Transverse colon (tissue), 4 donors: ENCODE data around the gene PRPF40A. TPM values are rescaled to one million over a fixed set of nuclear protein-coding genes. Genes with fewer than 3 reads are reported as not detected.

Experiments
- DNase-seq: peaks from one replicate; pipeline ENCODE4 v3.0.0-alpha.2; 2019
- H3K27ac ChIP-seq, 4 donors: fragments of 200-600 bp; sonication (generic); 2 replicates each; pipeline ENCODE4 v1.5.1; 2016 to 2018; ENCODE audit warnings: inconsistent platforms in 4 of 4
- H3K27me3 ChIP-seq: fragments of 200-600 bp; sonication (generic); 2 replicates; pipeline ENCODE4 v1.5.1; 2017; ENCODE audit warnings: inconsistent platforms
- H3K36me3 ChIP-seq, 4 donors: fragments of 200-600 bp; sonication (generic); 2 replicates each; pipeline ENCODE4 v1.5.1; 2017 to 2019; ENCODE audit warnings: inconsistent platforms in 4 of 4
- H3K4me1 ChIP-seq, 4 donors: fragments of 200-600 bp; sonication (generic); 2 replicates each; pipeline ENCODE4 v1.5.1; 2017 to 2020; ENCODE audit warnings: inconsistent platforms in 4 of 4
- H3K4me3 ChIP-seq, 4 donors: fragments of 200-600 bp; sonication (generic); 1 replicate in 1 of 4; 2 replicates in 3 of 4; pipeline versions ENCODE4 v1.5.1 to v1.6.1; 2017 to 2019; ENCODE audit warnings: inconsistent platforms in 4 of 4
- H3K9me3 ChIP-seq, 2 donors: fragments of 200-600 bp; sonication (generic); 2 replicates each; pipeline ENCODE4 v1.5.1; 2017 to 2019; ENCODE audit warnings: inconsistent platforms in 2 of 2
- EP300 ChIP-seq: sonication (generic); formaldehyde crosslinking; IDR thresholded peaks from one replicate; pipeline ENCODE4 v1.6.1; 2017; ENCODE audit warnings: antibody characterized with exemption, low read depth
- POLR2A ChIP-seq: fragments of 450-650 bp; IDR thresholded peaks from one replicate; pipeline ENCODE4 v1.6.1; 2016; ENCODE audit warnings: antibody characterized with exemption, mild to moderate bottlenecking, moderate library complexity
- POLR2AphosphoS5 ChIP-seq, 3 donors: sonication (generic); formaldehyde crosslinking; IDR thresholded peaks; one replicate each; pipeline ENCODE4 v1.6.1; 2016; ENCODE audit warnings: antibody characterized with exemption in 3 of 3
- WGBS, 2 donors: methylation state at CpG; one replicate each; pipeline ENCODE4 v1.1.5; 2018; ENCODE audit warnings: low coverage in 1 of 2; 5-methylcytosine and 5-hydroxymethylcytosine counted together
- in situ Hi-C, 4 donors: fragments of 200-750 bp; cut with MboI; loops; one replicate each; pipeline versions ENCODE4 v1.15.0 to v1.15.1; 2017; ENCODE audit warnings: low sequenced_read_pairs in 3 of 4, low pct_ligation_motif_present in 1 of 4, low pct_unique_long_range_greater_than_20kb in 1 of 4
- intact Hi-C: fragments of 100-400 bp; cut with DNase I; formaldehyde crosslinking; loops from one replicate; pipeline ENCODE4 v1.15.1; 2023; ENCODE audit warnings: low total_unique reads
- total RNA-seq, 4 donors: library from RNA; depleted of rRNA; stranded (reverse); fragments of >200 nt; gene quantifications; one replicate each; pipeline ENCODE4 v1.1.0, GENCODE V29; 2016
- TF ChIP-seq, protein P1 (sequence below), 5 experiments: fragments of 200-600 bp in 3 of 5; fragments of 450-650 bp in 2 of 5; sonication (generic) in 3 of 5; IDR thresholded peaks; 1 replicate in 2 of 5; 2 replicates in 3 of 5; pipeline ENCODE4 v1.5.1; 2016 to 2017; ENCODE audit warnings: antibody characterized with exemption in 5 of 5, inconsistent platforms in 3 of 5, mild to moderate bottlenecking in 2 of 5, moderate library complexity in 1 of 5

PRPF40A gene
- total RNA-seq, 4 donors from 2014 or later: 21.7 to 124 (median 104) TPM

DNA sequence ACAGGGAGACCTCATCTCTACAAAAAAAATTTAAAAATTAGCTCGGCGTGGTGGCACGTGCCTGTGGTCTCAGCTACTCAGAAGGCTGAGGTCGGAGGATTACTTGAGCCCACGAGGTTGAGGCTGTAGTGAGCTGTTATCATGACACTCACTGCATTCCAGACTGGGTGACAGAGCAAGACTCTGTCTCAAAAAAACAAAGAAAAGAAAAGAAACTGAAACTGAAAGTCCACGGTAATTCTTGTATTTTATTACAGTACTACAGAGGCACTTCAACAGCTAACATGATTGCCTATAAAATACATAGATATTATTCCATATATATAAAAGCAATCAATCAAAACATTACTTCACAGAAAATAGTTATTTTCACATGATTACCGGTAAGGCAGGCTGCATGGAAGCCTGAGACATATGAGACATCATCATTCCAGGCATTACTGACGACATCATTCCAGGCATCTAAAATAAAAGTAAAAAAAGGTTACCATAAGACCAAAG is 23.1 kb downstream of the PRPF40A start:
- TF ChIP-seq POLR2AphosphoS5 (IDR thresholded peaks at IDR 0.05): no peak
- TF ChIP-seq, protein P1, sequence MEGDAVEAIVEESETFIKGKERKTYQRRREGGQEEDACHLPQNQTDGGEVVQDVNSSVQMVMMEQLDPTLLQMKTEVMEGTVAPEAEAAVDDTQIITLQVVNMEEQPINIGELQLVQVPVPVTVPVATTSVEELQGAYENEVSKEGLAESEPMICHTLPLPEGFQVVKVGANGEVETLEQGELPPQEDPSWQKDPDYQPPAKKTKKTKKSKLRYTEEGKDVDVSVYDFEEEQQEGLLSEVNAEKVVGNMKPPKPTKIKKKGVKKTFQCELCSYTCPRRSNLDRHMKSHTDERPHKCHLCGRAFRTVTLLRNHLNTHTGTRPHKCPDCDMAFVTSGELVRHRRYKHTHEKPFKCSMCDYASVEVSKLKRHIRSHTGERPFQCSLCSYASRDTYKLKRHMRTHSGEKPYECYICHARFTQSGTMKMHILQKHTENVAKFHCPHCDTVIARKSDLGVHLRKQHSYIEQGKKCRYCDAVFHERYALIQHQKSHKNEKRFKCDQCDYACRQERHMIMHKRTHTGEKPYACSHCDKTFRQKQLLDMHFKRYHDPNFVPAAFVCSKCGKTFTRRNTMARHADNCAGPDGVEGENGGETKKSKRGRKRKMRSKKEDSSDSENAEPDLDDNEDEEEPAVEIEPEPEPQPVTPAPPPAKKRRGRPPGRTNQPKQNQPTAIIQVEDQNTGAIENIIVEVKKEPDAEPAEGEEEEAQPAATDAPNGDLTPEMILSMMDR (IDR thresholded peaks at IDR 0.05): no peak
- TF ChIP-seq POLR2A: no peak
- no peak for TF ChIP-seq EP300
- in situ Hi-C loops (loop anchor here in 1 of 4 donors (25.0 kb wide), 1 partner anchor 1232 kb away; no protein-coding TSS in a partner anchor), intact Hi-C loops (no loop called here)
- Histone ChIP-seq H3K27ac (peak overlapping the region; percentile 11 to 56 (median 29)), H3K4me3 (peak overlapping the region in 3 of 4 donors; percentile 10 to 15 (median 14)), H3K4me1 (peaks cover 0 to 17% (median 10%) of the 10 kb centered on the region in 4 donors), H3K36me3 (peaks cover 0 to 10% (median 3%) of the 10 kb centered on the region in 4 donors), H3K27me3 (no peaks in the 10 kb centered on the region), H3K9me3 (no peaks in the 10 kb centered on the region)
- 22 to 28% methylated on average over 5 to 8 of the region's 8 CpGs for WGBS, 2 donors
- no peak for DNase-seq

DNA sequence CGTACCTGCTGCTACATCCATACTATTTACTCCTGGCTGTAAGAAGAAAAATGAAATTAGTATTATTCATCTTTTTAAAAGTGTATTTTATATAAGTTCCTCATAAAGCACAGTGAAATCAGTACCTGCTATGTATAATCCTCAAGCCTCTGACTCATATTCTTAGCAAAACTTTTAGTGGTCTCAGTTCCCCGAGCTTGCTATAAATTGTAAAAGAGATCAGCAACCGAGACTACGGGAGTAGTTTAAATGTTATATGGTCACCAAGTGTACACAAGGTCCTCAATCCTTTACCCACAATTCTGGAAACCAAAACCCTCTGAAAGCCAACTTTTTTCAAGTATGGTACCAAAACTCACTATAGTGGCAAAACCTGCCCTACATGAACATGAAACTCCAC is 24.2 kb downstream of the PRPF40A start:
- no peaks in the 10 kb centered on the region for H3K9me3 ChIP-seq
- 72 to 83% methylated on average over 4 of the region's 4 CpGs for WGBS, 2 donors
- H3K36me3 ChIP-seq: peaks cover 0 to 10% (median 3%) of the 10 kb centered on the region in 4 donors
- peaks cover 0 to 17% (median 10%) of the 10 kb centered on the region in 4 donors for H3K4me1 ChIP-seq
- H3K27ac ChIP-seq: no peak overlapping the region
- intact Hi-C loops (no loop called here), in situ Hi-C loops (loop anchor here in 1 of 4 donors (25.0 kb wide), 1 partner anchor 1231 kb away; no protein-coding TSS in a partner anchor)
- TF ChIP-seq EP300: no peak
- no peak for TF ChIP-seq POLR2A
- TF ChIP-seq, protein P1 (IDR thresholded peaks at IDR 0.05): no peak
- no peak for TF ChIP-seq POLR2AphosphoS5 (IDR thresholded peaks at IDR 0.05)
- DNase-seq: no peak
- no peaks in the 10 kb centered on the region for H3K27me3 ChIP-seq
- no peak overlapping the region for H3K4me3 ChIP-seq

DNA sequence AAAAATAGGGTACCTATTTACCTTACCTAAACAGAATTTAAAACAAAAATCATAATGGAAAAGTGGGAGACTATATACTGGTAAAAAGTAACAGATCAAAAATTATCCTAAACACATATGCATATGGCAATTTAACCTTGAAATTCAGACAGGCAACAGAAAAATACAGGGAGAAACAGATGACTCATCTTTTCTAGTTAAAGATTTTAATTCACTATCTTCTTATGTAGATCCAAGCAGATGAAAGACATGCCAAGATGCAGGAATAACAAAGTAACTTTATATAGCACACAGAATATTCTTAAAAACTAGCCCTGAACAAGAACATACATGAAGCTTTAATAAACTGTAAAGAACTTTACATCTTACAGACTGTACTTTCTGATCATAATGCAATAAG is 30.9 kb downstream of the PRPF40A start:
- Histone ChIP-seq H3K27me3 (no peaks in the 10 kb centered on the region), H3K9me3 (no peaks in the 10 kb centered on the region), H3K4me3 (no peak overlapping the region), H3K27ac (no peak overlapping the region), H3K4me1 (no peaks in the 10 kb centered on the region), H3K36me3 (peaks cover 0 to 5% (median 0%) of the 10 kb centered on the region in 4 donors)
- intact Hi-C loops (no loop called here), in situ Hi-C loops (loop anchor here in 1 of 4 donors (25.0 kb wide), 1 partner anchor 1224 kb away; no protein-coding TSS in a partner anchor)
- TF ChIP-seq EP300 (no peak), POLR2A (no peak)
- TF ChIP-seq, protein P1 (IDR thresholded peaks at IDR 0.05): no peak
- no peak for DNase-seq

DNA sequence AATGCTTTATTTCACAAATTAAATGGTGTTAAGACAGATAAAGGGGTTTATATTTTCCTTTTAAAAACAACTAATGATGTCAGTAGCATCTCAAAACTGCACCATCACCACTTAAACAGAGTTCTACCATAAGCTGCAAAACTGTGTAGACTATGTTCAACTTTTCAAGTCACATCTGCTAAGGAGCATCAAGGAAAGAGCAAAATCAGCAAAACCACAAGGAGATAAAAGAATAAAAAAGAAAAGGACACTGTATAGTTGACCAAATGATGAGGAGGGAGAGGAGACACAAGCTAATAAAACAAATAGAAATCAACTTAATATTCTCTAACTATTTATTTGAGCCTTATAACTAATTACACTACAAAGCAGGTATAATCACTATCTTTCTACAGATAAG is 33.9 kb downstream of the PRPF40A start:
- Histone ChIP-seq H3K27ac (no peak overlapping the region), H3K4me1 (no peaks in the 10 kb centered on the region), H3K36me3 (peaks cover 0 to 24% (median 8%) of the 10 kb centered on the region in 4 donors), H3K27me3 (no peaks in the 10 kb centered on the region), H3K4me3 (no peak overlapping the region), H3K9me3 (no peaks in the 10 kb centered on the region)
- intact Hi-C loops (no loop called here), in situ Hi-C loops (loop anchor here in 1 of 4 donors (25.0 kb wide), 1 partner anchor 1221 kb away; no protein-coding TSS in a partner anchor)
- TF ChIP-seq POLR2A (no peak), EP300 (no peak), POLR2AphosphoS5 (IDR thresholded peaks at IDR 0.05) (no peak)
- TF ChIP-seq, protein P1 (IDR thresholded peaks at IDR 0.05): no peak
- no peak for DNase-seq
